GM13976 (cell line): Measurements from ENCODE around the gene CTBP2.

Experiments used
- DNase-seq: peaks from one replicate; pipeline ENCODE4 v3.0.0; 2012; ENCODE audit warnings: low spot score
- CTCF ChIP-seq: IDR thresholded peaks from 2 replicates; pipeline ENCODE4 v1.5.1; 2012; ENCODE audit warnings: borderline replicate concordance, mild to moderate bottlenecking; ENCODE audit not compliant: insufficient read depth; ENCODE audit errors: extremely low read depth, missing control alignments, control extremely low read depth
- in situ Hi-C: fragments of 300-500 bp; cut with MboI; formaldehyde crosslinking; loops from one replicate; pipeline ENCODE4 v1.12.0; 2022; ENCODE audit warnings: low sequenced_read_pairs, mixed read lengths, inconsistent platforms; ENCODE audit not compliant: unreplicated experiment

Gene CTBP2

DNA sequence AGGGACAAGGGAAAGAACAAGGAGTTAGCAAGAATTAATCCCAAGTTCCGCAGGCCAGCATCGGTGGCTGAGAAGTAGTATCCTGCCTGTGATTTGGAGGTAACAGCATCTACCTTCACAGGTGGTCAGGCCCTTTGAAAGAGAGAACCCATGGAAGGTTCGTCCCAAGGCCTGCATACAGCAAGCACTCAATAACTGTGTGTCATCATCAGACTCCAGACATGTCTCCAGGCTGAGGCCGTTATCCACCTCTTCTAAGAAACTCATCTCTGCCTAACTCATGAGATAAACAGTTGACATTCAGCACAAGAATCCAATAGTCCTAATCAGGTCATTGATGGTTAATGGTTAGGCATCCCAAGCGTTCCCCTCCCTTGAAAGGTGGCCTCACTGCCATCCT, 45.0 kb downstream of the CTBP2 start:
- no peak for TF ChIP-seq CTCF
- DNase-seq, result no peak
- in situ Hi-C loops, result no loop called here

DNA sequence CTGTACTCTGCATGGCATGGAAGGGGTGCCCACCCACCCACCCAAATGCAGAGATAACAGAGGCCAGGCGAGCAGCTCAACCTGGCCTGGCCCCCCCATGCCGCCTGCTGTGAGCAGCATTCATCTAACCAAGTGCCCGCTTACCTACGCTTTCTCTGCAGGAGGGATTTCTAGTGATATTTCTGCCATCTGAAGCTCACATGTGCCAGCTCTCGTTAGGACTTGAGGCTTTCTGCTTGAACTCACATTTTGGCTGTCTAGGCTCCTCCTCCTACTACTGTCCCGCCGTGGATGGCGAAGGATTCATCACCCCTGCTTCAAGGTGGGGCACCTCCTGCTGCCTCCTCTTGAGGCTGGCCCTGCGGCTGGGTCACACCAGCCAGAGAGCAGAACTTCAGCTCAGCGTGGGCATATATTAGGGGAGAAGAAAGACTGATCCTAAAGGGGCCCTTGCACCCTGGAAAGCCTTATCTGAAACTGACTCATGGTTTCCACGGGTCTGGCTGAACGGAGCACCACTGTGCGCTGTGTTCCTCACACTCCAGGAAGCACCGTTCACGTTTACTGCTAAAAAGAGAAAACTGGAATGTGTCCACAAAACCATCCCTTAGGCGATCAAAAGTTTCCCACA, 45.5 kb downstream of the CTBP2 start:
- no peak for TF ChIP-seq CTCF
- in situ Hi-C loops, result no loop called here
- no peak for DNase-seq

GRCh38 chr10:125113691-125114371, 46.5 kb downstream of the CTBP2 start:
- in situ Hi-C loops, result no loop called here
- no peak for TF ChIP-seq CTCF
- DNase-seq, result no peak

GRCh38 chr10:125112697-125113494, 47.5 kb downstream of the CTBP2 start:
- no peak for DNase-seq
- TF ChIP-seq CTCF, result no peak
- in situ Hi-C loops, result no loop called here

DNA sequence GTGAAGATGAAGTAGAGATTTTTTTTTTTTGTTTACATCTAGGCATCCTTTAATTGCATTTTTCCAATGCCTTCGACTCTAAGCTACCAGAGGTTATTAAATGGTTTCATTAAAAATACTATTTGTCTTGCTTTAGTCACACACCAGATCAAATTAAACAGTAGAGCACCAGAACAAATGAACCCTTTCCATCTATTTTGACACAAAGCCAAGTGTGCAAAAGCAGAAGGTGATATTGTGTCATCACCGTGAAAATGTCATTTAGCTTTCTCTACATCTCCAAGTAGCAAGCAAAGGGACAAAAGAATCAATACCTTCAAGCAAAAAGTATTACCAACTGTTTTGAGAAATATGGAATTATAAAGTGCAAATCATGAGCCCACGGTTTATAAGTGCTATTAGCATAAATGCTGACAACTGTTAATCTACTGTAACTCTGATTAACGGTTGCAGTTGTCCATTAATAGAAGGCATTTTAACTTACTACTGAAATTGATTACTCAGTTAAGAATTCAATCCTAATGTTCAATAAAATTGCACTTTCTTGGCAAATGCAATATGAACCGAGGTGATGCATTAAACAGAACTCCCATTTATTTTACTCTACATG, 49.1 kb downstream of the CTBP2 start:
- in situ Hi-C loops, result no loop called here
- no peak for DNase-seq
- no peak for TF ChIP-seq CTCF

DNA sequence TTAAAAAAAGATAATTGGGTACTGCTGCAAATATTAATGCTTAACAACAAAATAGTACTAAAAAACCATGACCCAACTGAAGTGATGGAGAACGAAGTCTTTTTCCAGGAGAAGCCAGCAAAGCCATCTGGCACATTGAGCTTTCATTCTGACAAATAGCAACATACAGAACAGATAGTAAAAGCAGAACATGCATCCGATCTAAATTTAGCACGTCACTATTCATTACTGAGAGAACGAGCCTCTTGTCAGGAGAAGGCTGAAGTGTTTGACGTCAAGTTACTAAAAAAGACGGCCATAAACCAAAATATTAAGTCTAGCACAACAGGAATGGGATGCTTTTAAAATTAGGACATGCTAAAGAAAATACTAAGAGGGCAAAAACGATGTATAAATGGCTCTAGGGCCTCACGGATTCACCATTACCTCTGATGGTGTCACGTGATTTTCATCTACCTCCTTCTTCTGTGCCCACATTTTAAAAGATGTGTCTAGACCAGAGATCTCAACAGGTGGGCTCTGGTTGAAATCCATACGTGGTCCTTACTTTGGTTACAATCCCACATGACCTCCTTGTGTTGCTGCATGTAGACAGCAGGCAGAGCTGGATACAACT, 52.3 kb downstream of the CTBP2 start:
- in situ Hi-C loops, result no loop called here
- DNase-seq, result no peak

More for the DNA sequence above, 52.3 kb downstream of the CTBP2 start:
- TF ChIP-seq CTCF, result no peak
